GM21360 (cell line): ENCODE data around the gene RALBP1.

Source experiments
- ATAC-seq: cut with Tn5 transposase; IDR thresholded peaks from one replicate; pipeline ENCODE4 v1.9.1; 2021; ENCODE audit warnings: mild to moderate bottlenecking, moderate library complexity; ENCODE audit not compliant: unreplicated experiment

The RALBP1 gene

GRCh38 chr18:9507565-9508088, 32.3 kb downstream of the RALBP1 start:
- ATAC-seq, result no peak

DNA sequence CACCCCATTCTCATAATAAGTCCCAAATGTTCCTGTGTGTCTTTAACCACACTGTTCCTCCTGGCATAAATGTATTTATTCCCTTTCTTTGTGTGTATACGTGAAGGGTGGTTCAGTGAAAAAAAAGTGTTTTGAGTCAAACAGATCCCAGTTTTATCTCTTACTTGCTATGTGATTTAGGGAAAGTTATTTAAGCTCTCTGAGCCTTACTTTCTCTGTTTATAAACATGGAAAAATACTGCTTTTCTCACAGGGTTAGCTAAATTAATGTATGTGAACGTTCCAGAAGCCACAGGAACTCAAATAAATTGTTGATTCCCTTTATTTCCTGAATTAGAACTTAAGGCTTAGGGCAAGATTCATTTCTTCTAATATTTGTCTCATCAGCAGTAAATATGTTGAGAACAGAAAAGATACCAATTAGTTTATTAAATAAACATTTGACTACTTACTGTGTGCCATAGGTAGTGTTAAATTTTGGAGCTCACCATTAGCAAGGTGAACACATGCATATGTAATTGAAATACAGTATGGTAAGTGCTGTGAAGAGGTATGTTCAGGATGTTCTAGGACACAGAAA, 33.2 kb downstream of the RALBP1 start:
- no peak for ATAC-seq

DNA sequence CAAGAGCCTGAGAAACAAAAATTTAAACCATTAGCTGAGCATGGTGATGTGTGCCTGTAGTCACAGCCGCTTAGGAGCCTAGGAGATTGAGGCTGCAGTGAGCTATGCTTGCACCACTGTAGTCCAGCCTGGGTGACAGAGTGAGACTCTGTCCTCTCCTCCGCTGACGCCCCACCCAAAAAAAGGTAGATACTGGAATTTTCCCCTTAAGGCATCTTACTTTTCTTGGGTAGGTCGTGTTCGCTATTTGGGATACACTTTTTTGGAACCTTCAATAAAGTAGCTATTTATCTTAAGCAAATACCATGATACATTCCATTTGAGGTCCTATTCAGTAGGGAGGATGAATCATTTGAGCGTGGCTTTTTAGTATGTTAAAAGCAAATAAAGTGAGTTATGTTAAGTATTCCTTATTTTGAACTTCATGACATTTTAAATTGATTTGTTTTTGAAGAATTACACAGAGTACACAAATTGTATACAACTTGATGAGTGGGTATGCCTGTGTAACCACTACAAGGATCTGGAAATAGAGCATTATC, 38.7 kb downstream of the RALBP1 start:
- ATAC-seq, result no peak

DNA sequence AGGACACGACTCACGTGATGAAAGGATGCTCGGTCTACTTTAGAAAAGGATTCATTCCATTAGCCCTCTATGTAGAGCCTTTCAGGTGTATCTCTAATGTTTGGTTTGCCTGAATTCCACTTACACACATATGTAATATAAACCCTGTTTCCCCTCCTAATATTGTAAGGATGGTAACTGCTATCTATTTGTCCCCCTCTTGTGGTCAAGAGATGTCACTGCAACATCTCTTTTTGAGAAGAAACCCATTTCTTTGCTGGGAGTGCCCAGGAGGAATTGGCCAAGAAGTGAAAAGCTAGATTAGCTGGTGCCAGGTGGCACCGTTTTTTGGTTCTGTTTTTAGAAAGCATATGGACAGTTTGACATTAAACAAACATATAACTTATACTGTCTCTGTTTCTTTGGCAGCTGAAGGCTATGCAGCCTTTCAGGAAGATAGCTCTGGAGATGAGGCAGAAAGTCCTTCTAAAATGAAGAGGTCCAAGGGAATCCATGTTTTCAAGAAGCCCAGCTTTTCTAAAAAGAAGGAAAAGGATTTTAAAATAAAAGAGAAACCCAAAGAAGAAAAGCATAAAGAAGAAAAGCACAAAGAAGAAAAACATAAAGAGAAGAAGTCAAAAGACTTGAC, 41.2 kb downstream of the RALBP1 start:
- ATAC-seq, result no peak

- ATAC-seq, result no peak
Measured at GRCh38 chr18:9517869-9518268, 42.6 kb downstream of the RALBP1 start.

DNA sequence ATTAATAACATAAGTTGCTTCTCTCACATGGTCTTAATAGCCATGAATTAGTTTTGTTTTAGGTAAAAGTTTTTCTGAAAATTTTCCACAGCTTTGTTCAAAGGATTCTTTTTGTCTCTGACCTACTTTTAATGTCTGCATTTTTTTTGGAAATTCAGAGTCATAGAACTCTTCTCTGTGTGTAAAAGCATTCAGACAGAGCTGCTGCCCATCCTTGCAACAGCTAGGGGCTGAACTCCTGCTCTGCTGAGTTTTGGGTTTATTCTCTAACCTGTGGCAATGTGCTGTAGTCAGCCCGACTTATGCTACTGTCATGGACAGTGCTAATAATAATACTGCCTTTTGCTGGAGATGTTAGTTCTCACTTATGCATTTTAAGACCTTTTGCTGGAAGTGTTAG, 44.1 kb downstream of the RALBP1 start:
- ATAC-seq, result no peak

DNA sequence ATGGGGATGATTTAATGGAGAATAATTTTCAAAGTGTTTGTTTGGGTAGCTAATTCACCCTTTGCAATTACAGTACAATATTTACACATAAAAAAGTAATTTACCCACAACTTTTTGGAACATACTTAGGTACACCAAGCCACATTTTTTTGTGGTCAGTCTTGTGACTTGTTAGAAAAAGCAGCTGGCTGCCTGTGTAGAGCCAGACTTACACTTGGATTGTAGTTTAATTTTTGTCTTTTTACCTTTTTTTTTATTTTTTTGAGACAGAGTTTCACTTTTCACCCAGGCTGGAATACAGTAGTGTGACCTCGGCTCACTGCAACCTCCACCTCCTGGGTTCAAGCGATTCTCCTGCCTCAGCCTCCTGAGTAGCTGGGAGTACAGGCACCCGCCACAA, 45.4 kb downstream of the RALBP1 start:
- no peak for ATAC-seq

GRCh38 chr18:9521770-9522169, 46.5 kb downstream of the RALBP1 start:
- ATAC-seq, result no peak

DNA sequence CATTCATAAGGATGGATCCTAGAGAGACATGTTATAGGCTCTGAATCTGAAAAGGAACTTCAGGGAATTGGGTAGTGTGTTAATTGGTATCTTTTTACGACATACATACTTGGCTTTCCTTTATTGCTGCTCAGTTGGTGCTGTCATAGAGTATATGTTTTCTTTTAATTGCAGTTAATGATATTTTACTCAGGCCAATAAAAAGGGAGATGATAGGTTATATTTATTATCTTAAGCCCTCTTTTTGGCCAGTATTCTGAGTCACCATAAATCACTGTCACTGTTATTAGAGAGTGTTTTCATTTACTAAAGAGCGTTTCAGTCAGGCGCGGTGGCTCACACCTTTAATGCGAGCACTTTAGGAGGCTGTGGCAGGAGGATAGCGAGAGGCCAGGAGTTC, 47.6 kb downstream of the RALBP1 start:
- ATAC-seq, result no peak

DNA sequence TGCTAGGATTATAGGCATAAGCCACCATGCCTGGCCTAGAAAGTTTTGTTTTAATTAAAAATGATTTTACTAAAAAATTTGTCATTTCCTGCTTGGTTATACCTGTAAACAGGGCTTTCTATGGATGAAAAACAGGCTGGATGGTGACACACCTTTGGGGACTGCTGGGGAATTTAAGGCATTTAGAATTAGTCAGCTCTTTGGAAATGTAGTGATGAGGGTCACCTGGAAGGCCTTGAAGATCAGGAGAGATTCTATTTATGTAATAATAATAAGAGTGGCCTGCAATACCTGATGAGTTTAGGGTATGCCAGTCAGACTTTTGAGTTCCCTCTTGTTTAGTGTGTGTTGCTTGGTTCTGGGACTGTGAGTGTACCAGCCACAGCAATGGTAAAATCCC, 51.1 kb downstream of the RALBP1 start:
- no peak for ATAC-seq

- no peak for ATAC-seq
Measured at GRCh38 chr18:9530226-9531009, 55.1 kb downstream of the RALBP1 start.

GRCh38 chr18:9531791-9532410, 56.6 kb downstream of the RALBP1 start:
- ATAC-seq, result no peak

DNA sequence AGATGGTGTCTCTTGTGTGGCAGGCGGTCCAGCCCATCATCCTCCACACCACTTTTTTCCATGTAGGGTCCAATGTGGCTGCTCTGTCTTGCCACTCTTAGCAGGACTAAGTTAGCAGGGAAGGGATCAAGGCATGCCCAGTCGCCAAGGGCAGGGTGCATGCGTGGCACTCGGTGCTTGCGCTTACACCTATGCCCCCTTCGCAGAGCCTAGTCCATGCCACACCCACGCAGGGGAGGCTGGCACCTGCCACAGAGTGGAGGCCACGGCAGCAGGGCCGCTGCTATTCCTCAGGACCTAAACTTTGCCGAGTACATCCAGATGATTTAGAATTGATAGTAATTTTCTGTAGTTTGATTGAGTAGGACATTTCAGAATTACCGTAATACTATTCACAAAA, 59.5 kb downstream of the RALBP1 start:
- no peak for ATAC-seq

DNA sequence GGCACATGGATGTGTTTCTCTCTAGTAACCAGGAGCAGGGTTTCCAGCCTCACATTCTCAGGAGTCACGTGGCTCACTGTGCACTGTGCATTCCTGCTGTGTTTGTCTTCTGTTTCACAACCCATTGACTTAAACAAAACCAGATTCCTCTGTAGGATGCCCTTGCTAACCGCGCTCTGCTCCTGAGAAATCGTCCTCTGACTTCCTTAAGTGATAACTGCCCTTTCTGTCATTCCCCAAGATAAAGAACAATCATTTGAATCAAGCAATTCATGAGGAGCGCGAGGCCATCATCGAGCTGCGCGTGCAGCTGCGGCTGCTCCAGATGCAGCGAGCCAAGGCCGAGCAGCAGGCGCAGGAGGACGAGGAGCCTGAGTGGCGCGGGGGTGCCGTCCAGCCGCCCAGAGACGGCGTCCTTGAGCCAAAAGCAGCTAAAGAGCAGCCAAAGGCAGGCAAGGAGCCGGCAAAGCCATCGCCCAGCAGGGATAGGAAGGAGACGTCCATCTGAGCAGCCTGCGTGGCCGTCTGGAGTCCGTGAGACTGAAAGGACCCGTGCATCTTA, 60.2 kb downstream of the RALBP1 start:
- ATAC-seq, result no peak

GRCh38 chr18:9536354-9537152, 61.2 kb downstream of the RALBP1 start:
- no peak for ATAC-seq

- ATAC-seq, result no peak
Measured at GRCh38 chr18:9537677-9538076, 62.4 kb downstream of the RALBP1 start.

GRCh38 chr18:9539283-9539682, 64.0 kb downstream of the RALBP1 start:
- no peak for ATAC-seq

DNA sequence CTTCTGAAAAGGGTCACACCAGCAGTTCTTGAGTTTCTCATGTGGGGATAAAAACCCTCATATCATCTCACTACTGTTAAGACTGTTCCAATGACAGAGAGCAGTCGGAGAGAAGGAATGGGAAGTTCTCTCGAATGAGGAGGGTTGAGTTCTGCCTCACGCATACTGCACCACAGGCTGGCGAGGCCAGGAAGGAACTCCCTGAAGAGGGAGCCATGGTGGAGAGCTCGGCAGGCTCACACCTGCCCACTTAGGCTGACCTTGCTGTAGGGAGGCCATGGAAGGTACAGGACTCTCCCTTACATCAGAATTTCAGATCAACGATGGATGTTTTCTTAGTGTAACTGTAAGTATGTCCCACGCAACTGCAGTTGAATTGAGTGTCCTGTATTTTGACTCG, 64.6 kb downstream of the RALBP1 start:
- no peak for ATAC-seq

DNA sequence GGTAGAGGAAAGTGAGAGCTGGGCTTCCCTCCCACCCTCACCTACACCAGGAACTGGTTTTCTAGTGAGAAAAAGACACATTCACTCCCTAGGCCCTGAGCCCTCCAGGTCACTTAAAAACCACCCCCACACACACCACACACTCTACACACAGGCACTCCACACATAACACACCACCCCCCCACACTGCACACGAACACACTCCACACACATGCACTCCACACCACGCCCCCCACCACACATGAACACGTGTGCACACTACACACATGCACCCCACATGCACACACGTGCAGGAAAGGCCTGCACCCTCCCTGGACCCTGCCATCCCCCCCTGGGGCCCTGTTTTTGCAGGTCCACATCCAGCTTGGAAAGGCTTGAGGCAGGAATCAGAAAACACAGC, 67.6 kb downstream of the RALBP1 start:
- ATAC-seq, result no peak

DNA sequence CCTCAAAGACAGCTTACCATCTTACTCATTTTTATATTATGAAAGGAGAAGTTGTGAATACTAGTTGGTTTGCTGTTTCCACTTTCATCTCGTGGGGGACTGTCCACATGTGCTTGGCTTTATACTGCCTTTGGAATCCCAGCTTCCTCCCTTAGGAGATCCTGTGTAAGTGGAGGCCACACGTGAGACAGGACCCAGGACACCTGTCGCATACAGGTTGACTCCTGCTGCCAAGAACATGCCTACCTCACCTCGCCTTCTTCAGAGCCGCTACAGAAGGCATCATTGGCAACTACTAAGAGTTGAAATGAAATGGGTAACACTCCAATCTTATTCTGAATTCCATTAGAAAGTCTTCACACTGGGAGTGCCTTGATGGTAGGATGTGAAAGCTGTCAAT, 69.7 kb downstream of the RALBP1 start:
- no peak for ATAC-seq
